Suprapubic skin (tissue), 4 donors: ENCODE data around the gene SMTNL1. TPM values are rescaled to one million over a fixed set of nuclear protein-coding genes. Genes with fewer than 3 reads are reported as not detected.
A peak's percentile ranks its signal among the peaks of the same experiment; 100 is the strongest.

Experiments used
- DNase-seq, 2 donors: peaks; one replicate each; pipeline ENCODE4 v3.0.0-alpha.2; 2019; ENCODE audit warnings: low spot score in 2 of 2
- H3K27ac ChIP-seq: fragments of 200-600 bp; sonication (generic); one replicate; pipeline ENCODE4 v1.5.1; 2019
- H3K27me3 ChIP-seq: fragments of 200-600 bp; sonication (generic); one replicate; pipeline ENCODE4 v1.5.1; 2019
- H3K36me3 ChIP-seq: fragments of 200-600 bp; sonication (generic); one replicate; pipeline ENCODE4 v1.5.1; 2019
- H3K4me1 ChIP-seq: fragments of 200-600 bp; sonication (generic); one replicate; pipeline ENCODE4 v1.5.1; 2019
- H3K4me3 ChIP-seq: fragments of 200-600 bp; sonication (generic); one replicate; pipeline ENCODE4 v1.5.1; 2019; ENCODE audit warnings: mild to moderate bottlenecking
- H3K9me3 ChIP-seq: fragments of 200-600 bp; sonication (generic); one replicate; pipeline ENCODE4 v1.5.1; 2019
- CTCF ChIP-seq, 2 donors: fragments of 200-600 bp in 1 of 2; fragments of 450-650 bp in 1 of 2; sonication (generic) in 1 of 2; IDR thresholded peaks; one replicate each; pipeline ENCODE4 v1.5.1; 2016 to 2019; ENCODE audit warnings: antibody characterized with exemption in 2 of 2, mild to moderate bottlenecking in 1 of 2, moderate library complexity in 1 of 2
- EP300 ChIP-seq: sonication (generic); formaldehyde crosslinking; IDR thresholded peaks from one replicate; pipeline ENCODE4 v1.6.1; 2017; ENCODE audit warnings: antibody characterized with exemption
- POLR2A ChIP-seq, 2 donors: fragments of 450-650 bp; IDR thresholded peaks; one replicate each; pipeline ENCODE4 v1.6.1; 2017; ENCODE audit warnings: antibody characterized with exemption in 2 of 2, mild to moderate bottlenecking in 2 of 2, moderate library complexity in 2 of 2
- POLR2AphosphoS5 ChIP-seq, 3 donors: sonication (generic); formaldehyde crosslinking; IDR thresholded peaks; one replicate each; pipeline ENCODE4 v1.6.1; 2017; ENCODE audit warnings: antibody characterized with exemption in 3 of 3
- WGBS: methylation state at CpG from one replicate; pipeline ENCODE4 v1.1.5; 2018; 5-methylcytosine and 5-hydroxymethylcytosine counted together
- total RNA-seq, 4 donors: library from RNA; depleted of rRNA; stranded (reverse); fragments of >200 nt; gene quantifications; one replicate each; pipeline ENCODE4 v1.1.0, GENCODE V29; 2016

The SMTNL1 gene
- total RNA-seq, 4 donors from 2014 or later: not detected

DNA sequence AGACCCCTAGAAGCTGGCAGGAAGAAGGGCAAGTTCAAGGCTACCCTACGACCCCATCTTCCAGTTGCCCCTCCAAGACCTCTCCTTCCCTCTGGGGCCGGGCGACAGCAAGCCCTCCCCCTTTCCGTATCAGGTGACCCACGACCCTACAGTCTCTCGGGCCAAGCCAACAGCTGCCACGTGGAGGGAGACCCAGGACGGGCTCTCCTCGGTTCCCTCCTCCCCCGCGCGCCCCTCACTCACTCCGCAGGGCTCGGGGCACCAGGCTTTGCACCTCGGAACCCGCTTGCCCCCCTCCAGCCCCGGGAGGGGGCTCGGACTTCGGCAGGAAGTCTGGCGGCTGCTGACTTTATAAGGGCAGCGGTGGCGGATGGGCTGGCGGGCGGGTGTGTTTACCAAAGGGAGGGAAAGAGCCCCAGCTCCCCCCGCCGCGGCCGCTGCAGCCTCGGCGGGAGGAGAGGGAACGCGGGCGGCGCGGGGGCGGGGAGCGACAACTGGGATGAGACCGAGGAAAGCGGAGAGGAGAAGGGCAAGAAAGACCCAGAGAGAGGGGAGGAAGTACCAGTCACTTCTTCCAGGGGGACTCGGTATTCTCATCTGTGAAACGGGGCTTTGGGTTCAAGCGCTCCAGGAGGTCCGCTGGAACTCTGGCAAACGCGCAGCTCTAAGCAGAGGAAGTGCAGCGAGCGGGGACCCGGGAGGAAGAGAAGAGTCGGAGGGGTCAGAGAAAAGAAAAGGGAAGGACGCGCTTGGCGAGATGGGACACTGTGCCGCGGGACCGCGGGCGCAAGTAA, 22.7 kb upstream of the SMTNL1 start:
- Histone ChIP-seq H3K4me3 (peak overlapping the region; percentile 75), H3K9me3 (no peaks in the 10 kb centered on the region), H3K4me1 (peaks cover 31% of the 10 kb centered on the region), H3K36me3 (no peaks in the 10 kb centered on the region), H3K27me3 (no peaks in the 10 kb centered on the region), H3K27ac (peak overlapping the region; percentile 26)
- TF ChIP-seq POLR2A (IDR thresholded peaks at IDR 0.05): no peak
- TF ChIP-seq POLR2AphosphoS5 (IDR thresholded peaks at IDR 0.05): no peak
- TF ChIP-seq EP300: no peak
- TF ChIP-seq CTCF (IDR thresholded peaks at IDR 0.05): no peak
- peak; percentile 71 to 88 for DNase-seq
- under 1% methylated on average over 49 of the region's 57 CpGs for WGBS

GRCh38 chr11:57515332-57516060, 21.9 kb upstream of the SMTNL1 start, which contains the start of gene SLC43A1:
SLC43A1 (minus strand) TSS chr11:57515702; CDS start chr11:57514111, 1,591 bp downstream.
- H3K9me3 ChIP-seq: no peaks in the 10 kb centered on the region
- no peak for TF ChIP-seq POLR2AphosphoS5 (IDR thresholded peaks at IDR 0.05)
- TF ChIP-seq EP300: no peak
- no peak for TF ChIP-seq CTCF (IDR thresholded peaks at IDR 0.05)
- no peak for TF ChIP-seq POLR2A (IDR thresholded peaks at IDR 0.05)
- H3K27me3 ChIP-seq: no peaks in the 10 kb centered on the region
- H3K27ac ChIP-seq: peak within 1 kb of the TSS; percentile 26
- peak within 1 kb of the TSS; percentile 75 for H3K4me3 ChIP-seq
- DNase-seq: peak in 1 of 2 donors; percentile 73
- no peaks in the 10 kb centered on the region for H3K36me3 ChIP-seq
- 0% methylated on average over 30 of the region's 66 CpGs for WGBS
- H3K4me1 ChIP-seq: peaks cover 31% of the 10 kb centered on the region

DNA sequence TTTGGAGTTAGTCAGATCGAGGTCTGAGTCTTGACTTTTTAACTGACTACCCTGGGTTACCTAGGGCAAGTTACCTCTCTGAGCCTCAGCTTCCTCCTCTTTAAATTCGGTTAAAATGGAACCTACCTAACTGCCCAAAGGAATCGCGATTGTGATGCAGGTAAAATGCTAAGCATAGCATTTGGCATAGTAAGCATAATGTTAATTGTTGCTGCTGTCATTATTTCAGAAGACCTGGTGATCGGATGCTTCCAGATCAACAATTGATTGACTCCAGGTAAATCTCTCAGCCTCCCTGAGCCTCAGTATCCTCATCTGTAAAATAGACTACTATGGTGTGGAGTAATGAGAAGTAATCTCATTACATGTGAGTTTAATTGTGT, 21.3 kb upstream of the SMTNL1 start:
- H3K27me3 ChIP-seq: no peaks in the 10 kb centered on the region
- no peak for DNase-seq
- no peaks in the 10 kb centered on the region for H3K36me3 ChIP-seq
- no peak overlapping the region for H3K27ac ChIP-seq
- H3K4me3 ChIP-seq: peak overlapping the region; percentile 75
- H3K4me1 ChIP-seq: peaks cover 31% of the 10 kb centered on the region
- 21% methylated on average over 5 of the region's 5 CpGs for WGBS
- TF ChIP-seq EP300 (no peak), POLR2A (IDR thresholded peaks at IDR 0.05) (no peak), CTCF (IDR thresholded peaks at IDR 0.05) (no peak), POLR2AphosphoS5 (IDR thresholded peaks at IDR 0.05) (no peak)
- no peaks in the 10 kb centered on the region for H3K9me3 ChIP-seq

GRCh38 chr11:57521116-57521515, 16.3 kb upstream of the SMTNL1 start:
- Histone ChIP-seq H3K27ac (no peak overlapping the region), H3K27me3 (no peaks in the 10 kb centered on the region), H3K9me3 (no peaks in the 10 kb centered on the region), H3K4me1 (peaks cover under 1% of the 10 kb centered on the region), H3K4me3 (no peak overlapping the region), H3K36me3 (no peaks in the 10 kb centered on the region)
- no peak for TF ChIP-seq CTCF (IDR thresholded peaks at IDR 0.05)
- TF ChIP-seq EP300: no peak
- TF ChIP-seq POLR2AphosphoS5 (IDR thresholded peaks at IDR 0.05): no peak
- WGBS: 90% methylated on average over 2 of the region's 2 CpGs
- no peak for DNase-seq

DNA sequence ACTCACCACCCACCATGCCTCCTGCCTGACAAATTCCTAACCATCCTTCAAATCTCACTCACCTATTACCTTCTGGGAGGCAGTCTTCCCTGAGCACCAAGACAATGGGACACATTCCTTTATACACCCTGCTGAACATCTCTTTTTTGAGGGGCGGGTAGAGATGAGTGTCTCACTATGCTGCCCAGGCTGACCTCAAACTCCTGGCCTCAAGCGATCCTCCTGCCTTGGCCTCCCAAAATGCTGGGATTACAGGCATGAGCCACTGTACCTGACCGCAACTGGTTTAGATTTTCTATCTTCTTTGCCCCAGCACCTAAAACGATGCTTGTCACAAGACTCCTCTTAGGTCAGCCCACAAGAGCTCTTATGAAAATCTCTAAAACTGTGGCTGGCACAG, 14.0 kb upstream of the SMTNL1 start:
- WGBS: 96% methylated on average over 4 of the region's 4 CpGs

More for the DNA sequence above, 14.0 kb upstream of the SMTNL1 start:
- H3K9me3 ChIP-seq: no peaks in the 10 kb centered on the region
- no peak overlapping the region for H3K27ac ChIP-seq
- peaks cover under 1% of the 10 kb centered on the region for H3K36me3 ChIP-seq
- H3K4me1 ChIP-seq: no peaks in the 10 kb centered on the region
- no peak overlapping the region for H3K4me3 ChIP-seq
- TF ChIP-seq POLR2A (IDR thresholded peaks at IDR 0.05): no peak
- TF ChIP-seq EP300: no peak
- TF ChIP-seq POLR2AphosphoS5 (IDR thresholded peaks at IDR 0.05): no peak
- no peak for TF ChIP-seq CTCF (IDR thresholded peaks at IDR 0.05)
- no peak for DNase-seq
- H3K27me3 ChIP-seq: no peaks in the 10 kb centered on the region
